ENCODE results near the gene KLC1. TPM values are rescaled to one million over a fixed set of nuclear protein-coding genes. Genes with fewer than 3 reads are reported as not detected.
"Not testable (repeated sequence)": the region's sequence is repeated elsewhere in the genome, so short reads cannot be mapped to it uniquely, and the experiment has no call there.

Gene KLC1
- total RNA-seq, 1 donor from 2014 or later = 975 TPM

DNA sequence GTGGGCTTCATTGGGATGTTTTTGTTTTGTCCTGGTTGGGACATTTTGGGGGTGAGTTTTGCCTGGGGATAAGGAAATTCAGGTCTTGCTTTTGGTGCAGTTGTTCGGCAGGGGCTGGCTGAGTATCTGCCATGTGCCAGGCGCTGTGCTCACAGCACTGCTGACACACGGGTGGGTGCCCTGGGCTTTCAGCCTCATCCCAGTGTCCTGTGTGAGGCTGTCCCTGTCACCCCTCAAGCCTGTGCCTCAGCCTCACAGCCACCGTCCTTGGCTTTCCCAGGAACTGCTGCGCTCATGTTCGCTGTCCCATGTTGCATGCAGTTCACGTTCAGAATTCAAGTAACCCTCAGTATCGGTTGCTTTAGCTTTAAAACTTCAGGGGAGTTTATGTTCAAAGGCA, 61.3 kb downstream of the KLC1 start:
- TF ChIP-seq, protein P1, sequence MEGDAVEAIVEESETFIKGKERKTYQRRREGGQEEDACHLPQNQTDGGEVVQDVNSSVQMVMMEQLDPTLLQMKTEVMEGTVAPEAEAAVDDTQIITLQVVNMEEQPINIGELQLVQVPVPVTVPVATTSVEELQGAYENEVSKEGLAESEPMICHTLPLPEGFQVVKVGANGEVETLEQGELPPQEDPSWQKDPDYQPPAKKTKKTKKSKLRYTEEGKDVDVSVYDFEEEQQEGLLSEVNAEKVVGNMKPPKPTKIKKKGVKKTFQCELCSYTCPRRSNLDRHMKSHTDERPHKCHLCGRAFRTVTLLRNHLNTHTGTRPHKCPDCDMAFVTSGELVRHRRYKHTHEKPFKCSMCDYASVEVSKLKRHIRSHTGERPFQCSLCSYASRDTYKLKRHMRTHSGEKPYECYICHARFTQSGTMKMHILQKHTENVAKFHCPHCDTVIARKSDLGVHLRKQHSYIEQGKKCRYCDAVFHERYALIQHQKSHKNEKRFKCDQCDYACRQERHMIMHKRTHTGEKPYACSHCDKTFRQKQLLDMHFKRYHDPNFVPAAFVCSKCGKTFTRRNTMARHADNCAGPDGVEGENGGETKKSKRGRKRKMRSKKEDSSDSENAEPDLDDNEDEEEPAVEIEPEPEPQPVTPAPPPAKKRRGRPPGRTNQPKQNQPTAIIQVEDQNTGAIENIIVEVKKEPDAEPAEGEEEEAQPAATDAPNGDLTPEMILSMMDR (IDR thresholded peaks at IDR 0.05; ENCODE audit: partially characterized antibody, unreplicated experiment) = no peak
- DNase-seq = no peak
- H3K27me3 Mint-ChIP-seq (ENCODE audit: unreplicated experiment) = peaks cover 12% of the 10 kb centered on the region
- peak overlapping the region; percentile 0 for H3K27ac Mint-ChIP-seq (ENCODE audit: unreplicated experiment)
- no peaks in the 10 kb centered on the region for H3K36me3 Mint-ChIP-seq (ENCODE audit: unreplicated experiment)
- H3K4me3 Mint-ChIP-seq (ENCODE audit: unreplicated experiment) = no peak overlapping the region
- peaks cover 7% of the 10 kb centered on the region for H3K9me3 Mint-ChIP-seq (ENCODE audit: unreplicated experiment)
- H3K4me1 Mint-ChIP-seq (ENCODE audit: low read depth, unreplicated experiment) = peaks cover 26% of the 10 kb centered on the region

DNA sequence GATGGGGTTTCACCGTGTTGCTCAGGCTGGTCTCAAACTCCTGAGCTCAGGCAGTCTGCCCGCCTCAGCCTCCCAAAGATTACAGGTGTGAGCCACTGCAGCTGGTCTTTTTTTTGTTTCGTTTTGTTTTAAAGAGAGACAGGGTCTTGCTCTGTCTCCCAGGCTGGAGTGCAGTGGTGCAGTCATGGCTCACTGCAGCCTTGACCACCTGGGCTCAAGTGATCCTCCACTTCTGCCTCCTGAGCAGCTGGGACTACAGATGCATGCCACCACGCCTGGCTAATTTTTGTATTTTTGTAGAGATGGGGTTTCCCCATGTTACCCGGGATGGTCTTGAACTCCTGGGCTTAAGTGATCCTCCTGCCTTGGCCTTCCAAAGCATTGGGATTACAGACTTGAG, 62.6 kb downstream of the KLC1 start:
- peaks cover 31% of the 10 kb centered on the region for H3K4me1 Mint-ChIP-seq (ENCODE audit: low read depth, unreplicated experiment)
- H3K9me3 Mint-ChIP-seq (ENCODE audit: unreplicated experiment) = peaks cover 17% of the 10 kb centered on the region
- DNase-seq; H3K36me3 Mint-ChIP-seq (ENCODE audit: unreplicated experiment); H3K27ac Mint-ChIP-seq (ENCODE audit: unreplicated experiment); H3K4me3 Mint-ChIP-seq (ENCODE audit: unreplicated experiment): not testable (repeated sequence)
- H3K27me3 Mint-ChIP-seq (ENCODE audit: unreplicated experiment) = peaks cover 20% of the 10 kb centered on the region

DNA sequence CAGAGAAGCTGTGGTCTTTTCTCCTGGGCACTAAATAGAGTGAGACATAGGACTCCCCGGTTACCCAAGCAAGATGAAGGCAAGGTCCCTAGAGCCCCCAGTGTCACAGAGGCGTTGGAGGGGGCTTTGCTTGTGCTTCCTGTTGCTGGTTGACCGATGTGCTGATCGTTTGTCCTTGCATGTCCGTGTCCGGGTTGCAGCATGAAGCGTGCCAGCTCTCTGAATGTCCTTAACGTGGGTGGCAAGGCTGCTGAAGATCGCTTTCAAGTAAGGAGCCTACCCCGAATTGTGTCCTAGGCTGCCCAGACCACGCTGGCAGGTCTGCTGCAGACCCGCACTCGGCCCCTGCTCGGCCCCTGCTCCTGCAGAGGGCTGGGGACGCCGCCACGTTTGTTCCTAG, 63.1 kb downstream of the KLC1 start:
- Mint-ChIP-seq H3K27ac (ENCODE audit: unreplicated experiment) (no peak overlapping the region), H3K4me3 (ENCODE audit: unreplicated experiment) (no peak overlapping the region), H3K9me3 (ENCODE audit: unreplicated experiment) (peaks cover 19% of the 10 kb centered on the region), H3K27me3 (ENCODE audit: unreplicated experiment) (peaks cover 22% of the 10 kb centered on the region), H3K36me3 (ENCODE audit: unreplicated experiment) (no peaks in the 10 kb centered on the region), H3K4me1 (ENCODE audit: low read depth, unreplicated experiment) (peaks cover 35% of the 10 kb centered on the region)
- DNase-seq = no peak
- TF ChIP-seq, protein P1 (IDR thresholded peaks at IDR 0.05; ENCODE audit: partially characterized antibody, unreplicated experiment) = no peak

DNA sequence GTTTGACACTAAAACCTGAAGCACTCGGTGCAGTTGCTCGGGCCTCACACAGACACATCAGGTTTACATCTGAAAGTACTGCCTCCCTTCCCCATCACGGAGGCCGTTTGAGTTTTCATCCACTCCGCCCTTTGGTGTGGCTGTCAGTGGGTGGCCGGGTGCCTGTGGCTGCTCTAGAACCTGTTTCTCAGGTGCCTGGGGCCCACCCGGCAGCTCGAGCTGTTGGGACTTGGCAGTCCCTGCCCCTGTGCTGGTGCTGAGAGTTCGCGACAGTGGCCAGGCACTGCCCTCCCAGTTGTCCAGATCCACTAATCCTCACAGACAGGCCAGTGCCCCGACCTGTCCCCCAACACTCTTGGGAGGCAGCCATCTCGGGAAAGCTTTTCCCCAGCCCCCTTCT, 63.9 kb downstream of the KLC1 start:
- TF ChIP-seq, protein P1 (IDR thresholded peaks at IDR 0.05; ENCODE audit: partially characterized antibody, unreplicated experiment) = no peak
- no peak overlapping the region for H3K27ac Mint-ChIP-seq (ENCODE audit: unreplicated experiment)
- H3K36me3 Mint-ChIP-seq (ENCODE audit: unreplicated experiment) = no peaks in the 10 kb centered on the region
- no peak overlapping the region for H3K4me3 Mint-ChIP-seq (ENCODE audit: unreplicated experiment)
- peaks cover 27% of the 10 kb centered on the region for H3K27me3 Mint-ChIP-seq (ENCODE audit: unreplicated experiment)
- H3K9me3 Mint-ChIP-seq (ENCODE audit: unreplicated experiment) = peaks cover 21% of the 10 kb centered on the region
- no peak for DNase-seq
- H3K4me1 Mint-ChIP-seq (ENCODE audit: low read depth, unreplicated experiment) = peaks cover 38% of the 10 kb centered on the region

DNA sequence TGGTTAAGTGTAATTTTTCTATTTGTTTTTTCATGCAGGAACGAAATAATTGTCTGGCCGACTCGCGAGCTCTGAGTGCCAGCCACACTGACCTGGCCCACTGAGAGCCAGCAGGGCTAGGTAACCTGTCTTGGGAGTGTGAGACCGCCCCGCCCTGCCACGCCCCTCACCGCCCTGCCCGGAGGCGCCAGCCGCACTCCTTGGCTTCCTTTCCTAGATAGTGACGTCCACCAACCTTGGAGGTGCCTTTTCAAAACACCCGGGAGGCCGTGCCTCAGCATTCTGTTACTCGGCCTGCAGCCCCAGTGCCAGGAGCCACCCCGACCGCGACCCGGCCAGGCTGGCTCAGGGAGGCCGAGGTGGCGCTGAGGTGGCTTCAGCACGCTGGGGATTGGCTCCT, 64.5 kb downstream of the KLC1 start:
- Mint-ChIP-seq H3K4me1 (ENCODE audit: low read depth, unreplicated experiment) (peaks cover 37% of the 10 kb centered on the region), H3K36me3 (ENCODE audit: unreplicated experiment) (no peaks in the 10 kb centered on the region), H3K4me3 (ENCODE audit: unreplicated experiment) (no peak overlapping the region), H3K9me3 (ENCODE audit: unreplicated experiment) (peaks cover 21% of the 10 kb centered on the region), H3K27ac (ENCODE audit: unreplicated experiment) (no peak overlapping the region), H3K27me3 (ENCODE audit: unreplicated experiment) (peaks cover 26% of the 10 kb centered on the region)
- TF ChIP-seq, protein P1 (IDR thresholded peaks at IDR 0.05; ENCODE audit: partially characterized antibody, unreplicated experiment) = no peak
- DNase-seq = no peak

Measured in glutamatergic neuron (in vitro differentiated cells).